HG02885 (cell line): Measurements from ENCODE around the gene FFAR4.
A peak's percentile ranks its signal among the peaks of the same experiment; 100 is the strongest.
"Not testable (repeated sequence)": the region's sequence is repeated elsewhere in the genome, so short reads cannot be mapped to it uniquely, and the experiment has no call there.

Experiments used
- ATAC-seq: cut with Tn5 transposase; IDR thresholded peaks from one replicate; pipeline ENCODE4 v1.9.1; 2021; ENCODE audit warnings: mild to moderate bottlenecking; ENCODE audit not compliant: unreplicated experiment, poor library complexity

The FFAR4 gene

DNA sequence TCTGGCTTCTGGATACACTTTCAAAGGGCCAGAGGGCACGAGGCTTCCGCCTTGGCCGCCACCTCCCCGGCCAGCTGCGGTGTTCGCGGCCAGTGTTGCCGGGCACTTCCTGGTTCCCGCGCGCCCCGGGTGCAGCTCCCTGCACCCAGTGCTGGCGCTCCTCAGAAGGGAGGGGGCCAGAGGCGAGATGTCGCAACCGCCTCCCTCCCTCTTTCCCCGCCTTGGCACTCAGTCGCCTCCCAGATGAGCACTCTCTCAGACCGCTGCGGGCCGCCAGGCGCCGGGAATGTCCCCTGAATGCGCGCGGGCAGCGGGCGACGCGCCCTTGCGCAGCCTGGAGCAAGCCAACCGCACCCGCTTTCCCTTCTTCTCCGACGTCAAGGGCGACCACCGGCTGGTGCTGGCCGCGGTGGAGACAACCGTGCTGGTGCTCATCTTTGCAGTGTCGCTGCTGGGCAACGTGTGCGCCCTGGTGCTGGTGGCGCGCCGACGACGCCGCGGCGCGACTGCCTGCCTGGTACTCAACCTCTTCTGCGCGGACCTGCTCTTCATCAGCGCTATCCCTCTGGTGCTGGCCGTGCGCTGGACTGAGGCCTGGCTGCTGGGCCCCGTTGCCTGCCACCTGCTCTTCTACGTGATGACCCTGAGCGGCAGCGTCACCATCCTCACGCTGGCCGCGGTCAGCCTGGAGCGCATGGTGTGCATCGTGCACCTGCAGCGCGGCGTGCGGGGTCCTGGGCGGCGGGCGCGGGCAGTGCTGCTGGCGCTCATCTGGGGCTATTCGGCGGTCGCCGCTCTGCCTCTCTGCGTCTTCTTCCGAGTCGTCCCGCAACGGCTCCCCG lies at the start of gene FFAR4:
Gene FFAR4 (plus strand): TSS at position 231 of the 842 bp plus-strand sequence. CDS start 56 bp downstream, at position 287.
- ATAC-seq: no peak

DNA sequence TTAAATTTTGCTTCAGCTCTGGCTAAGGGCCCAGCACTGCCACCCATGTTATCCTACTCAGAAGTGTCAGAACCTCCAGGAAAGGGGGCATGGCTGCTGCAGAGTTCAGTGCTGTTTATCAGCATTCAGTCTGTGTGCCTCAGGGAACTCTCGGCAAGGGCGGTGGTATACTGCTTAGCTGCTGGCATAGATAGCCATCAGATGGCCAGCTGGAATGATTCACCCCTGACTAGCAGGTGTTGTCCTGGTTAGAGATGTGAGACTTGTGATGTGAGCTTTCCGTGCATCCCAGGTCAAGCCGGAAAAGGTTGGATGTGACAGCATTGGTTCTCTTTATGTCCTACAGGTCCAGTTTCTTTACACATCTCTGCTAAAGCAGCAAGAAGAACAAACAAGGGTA lies 47.9 kb upstream of the FFAR4 start:
- ATAC-seq: no peak

DNA sequence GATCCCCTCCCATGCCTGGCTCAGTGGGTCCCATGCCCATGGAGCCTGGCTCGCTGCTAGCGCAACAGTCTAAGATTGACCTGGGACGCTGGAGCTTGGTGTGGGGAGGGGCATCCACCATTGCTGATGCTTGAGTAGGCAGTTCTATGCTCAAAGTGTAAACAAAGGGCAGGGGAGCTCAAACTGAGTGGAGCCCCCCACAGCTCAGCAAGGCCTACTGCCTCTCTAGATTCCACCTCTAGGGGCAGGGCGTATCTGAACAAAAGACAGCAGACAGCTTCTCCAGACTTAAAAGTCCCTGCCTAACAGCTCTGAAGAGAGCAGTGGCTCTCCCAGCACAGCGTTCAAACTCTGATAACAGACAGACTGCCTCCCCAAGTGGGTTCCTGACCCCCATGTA lies 31.2 kb upstream of the FFAR4 start:
- no peak for ATAC-seq

DNA sequence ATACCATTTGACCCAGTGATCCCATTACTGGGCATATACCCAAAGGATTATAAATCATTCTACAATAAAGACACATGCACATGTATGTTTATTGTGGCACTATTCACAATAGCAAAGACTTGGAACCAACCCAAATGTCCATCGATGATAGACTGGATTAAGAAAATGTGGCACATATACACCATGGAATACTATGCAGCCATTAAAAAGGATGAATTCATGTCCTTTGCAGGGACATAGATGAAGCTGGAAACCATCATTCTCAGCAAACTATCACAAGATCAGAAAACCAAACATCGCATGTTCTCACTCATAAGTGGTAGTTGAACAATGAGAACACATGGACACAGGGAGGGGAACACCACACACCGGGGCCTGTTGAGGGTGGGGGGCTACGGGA lies 25.6 kb upstream of the FFAR4 start:
- not testable (repeated sequence) for ATAC-seq

DNA sequence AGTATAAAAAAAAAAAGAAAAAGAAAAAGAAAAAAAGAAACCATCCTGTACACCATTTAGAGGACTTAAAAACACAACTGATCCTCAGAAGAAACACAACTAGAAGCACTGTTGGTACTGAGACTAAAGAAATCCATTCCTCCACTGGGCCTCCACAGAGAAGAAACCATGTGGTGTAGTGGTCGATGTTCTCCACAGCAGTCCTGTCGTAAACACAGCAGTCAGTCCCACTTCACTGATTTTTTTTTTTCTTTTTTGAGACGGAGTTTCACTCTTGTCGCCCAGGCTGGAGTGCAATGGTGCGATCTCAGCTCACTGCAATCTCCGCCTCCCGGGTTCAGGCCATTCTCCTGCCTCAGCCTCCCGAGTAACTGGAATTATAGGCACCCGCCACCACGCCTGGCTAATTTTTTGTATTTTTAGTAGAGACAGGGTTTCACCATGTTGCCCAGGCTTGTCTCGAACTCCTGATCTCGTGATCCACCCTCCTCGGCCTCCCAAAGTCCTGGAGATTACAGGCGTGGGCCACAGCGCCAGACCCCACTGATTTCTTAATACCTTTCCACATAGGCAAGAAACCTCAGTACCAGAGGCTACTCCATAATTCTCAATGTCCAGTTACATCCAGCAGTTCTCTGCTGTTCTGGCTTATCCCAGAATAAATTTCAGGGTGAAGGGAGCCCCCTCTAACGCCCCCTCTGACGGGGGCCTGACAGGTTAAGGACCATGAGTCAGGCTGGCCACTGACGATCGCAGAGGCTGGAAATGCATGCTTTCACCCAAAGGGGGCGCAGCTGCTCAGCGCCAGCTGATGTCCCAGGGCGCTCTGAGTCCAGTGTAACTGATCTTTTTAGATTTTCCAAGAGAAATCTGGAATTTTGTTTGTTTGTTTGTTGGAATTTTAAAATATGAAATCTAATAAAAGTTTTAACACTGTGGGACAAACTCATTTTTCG lies 24.8 kb upstream of the FFAR4 start:
- ATAC-seq: no peak

DNA sequence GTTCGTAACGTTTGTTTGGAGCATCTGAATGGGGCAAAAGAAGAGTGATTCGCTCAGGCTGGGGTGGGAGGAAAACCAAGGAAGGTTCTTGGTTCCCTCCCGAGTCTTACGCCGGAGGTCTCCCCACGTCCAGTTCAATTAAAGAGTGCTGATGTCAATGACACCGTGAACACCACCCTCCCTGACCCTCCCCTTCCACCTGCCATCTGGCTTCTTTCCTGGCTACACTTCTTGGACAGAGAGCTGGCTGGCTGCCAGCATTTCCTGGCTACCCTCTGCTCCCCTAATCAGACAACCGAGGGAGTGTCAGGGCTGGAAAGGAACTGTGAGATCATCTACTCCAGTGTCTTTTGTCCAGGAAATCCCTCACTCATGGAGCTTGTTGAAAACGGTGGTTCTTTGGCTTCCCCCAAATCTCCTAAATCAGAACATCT lies 24.1 kb upstream of the FFAR4 start:
- ATAC-seq: no peak

DNA sequence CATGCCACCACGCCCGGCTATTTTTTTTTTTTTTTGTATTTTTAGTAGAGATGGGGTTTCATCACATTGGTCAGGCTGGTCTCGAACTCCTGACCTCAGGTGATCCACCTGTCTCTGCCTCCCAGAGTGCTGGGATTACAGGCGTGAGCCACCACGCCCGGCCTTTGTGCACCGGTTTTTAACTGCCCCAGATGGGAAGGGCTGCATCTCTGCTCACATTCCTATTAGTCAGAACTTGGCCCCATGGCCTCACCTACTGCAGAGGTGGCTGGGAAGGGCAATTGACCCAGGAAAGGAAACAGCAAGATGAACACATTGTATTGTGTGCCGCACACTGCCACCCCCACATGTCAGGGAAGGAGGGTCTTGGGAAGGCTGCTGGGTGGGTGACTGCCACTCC lies 19.5 kb upstream of the FFAR4 start:
- not testable (repeated sequence) for ATAC-seq

DNA sequence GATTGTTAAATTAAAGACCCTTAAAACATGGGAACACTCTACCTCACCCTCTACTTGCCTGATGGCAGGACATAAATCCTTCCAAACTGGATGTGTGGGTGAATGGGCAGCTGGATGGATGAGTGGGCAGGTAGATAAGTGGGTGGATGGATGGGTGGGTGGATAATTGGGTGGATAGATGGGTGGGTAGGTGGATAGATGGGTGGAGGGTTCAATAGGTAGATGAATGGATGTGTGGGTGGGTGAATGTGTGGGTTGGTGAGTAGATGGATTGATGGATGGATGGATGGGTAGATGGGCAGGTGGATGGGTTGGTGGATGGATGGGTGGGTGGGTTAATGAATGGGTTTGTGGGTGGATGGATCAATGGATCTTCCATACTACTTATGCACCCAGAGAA lies 18.9 kb upstream of the FFAR4 start:
- ATAC-seq: no peak

DNA sequence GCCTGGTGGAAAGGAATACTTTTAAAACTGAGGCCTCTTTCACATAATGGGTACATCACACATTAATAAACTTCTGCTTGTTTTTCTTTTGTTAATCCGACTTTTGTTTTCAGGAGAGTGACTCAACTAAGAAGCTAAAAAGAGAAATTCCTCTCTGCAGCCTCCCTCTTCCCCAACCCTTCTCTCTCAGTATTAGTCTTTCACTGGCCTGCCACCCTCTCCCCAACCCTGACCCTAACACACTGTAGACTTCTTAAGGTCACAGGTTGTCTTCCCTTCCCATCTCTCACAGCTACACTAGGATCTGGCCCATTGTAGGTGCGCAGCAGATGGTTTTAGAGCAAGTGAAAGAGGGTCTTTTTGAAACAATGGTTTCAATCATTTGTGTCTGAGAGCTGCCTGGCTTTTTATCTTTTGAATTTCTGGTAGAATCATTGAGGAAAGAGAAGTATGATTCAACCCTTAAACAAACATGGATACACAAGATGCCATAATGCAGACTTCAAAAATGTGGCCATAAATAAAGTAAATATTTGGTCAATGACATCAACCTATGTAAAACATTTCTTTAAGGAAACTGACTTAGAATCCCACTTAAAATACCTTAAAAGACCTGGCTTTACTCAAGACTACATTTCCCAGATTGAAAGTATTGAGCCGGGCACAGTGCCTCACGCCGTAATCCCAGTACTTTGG lies 17.9 kb upstream of the FFAR4 start:
- no peak for ATAC-seq

DNA sequence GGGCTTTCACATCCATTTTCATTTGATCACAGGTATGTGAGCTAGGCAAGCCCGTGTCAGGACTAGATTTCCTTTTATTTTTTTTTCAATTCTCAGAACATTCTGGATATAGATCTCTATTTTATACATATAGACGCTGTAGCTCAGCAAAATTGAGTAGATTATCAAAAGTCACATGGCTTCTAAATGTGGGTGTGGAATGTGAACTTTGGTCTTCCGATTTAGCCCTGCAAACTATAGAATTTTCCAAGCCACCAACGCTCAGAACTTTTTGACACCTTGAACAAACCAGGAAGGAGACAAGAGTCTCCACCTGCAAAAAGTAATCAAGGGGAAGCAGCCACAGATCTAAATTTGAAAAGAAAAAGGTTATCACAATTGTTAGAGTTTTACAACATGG lies 15.9 kb upstream of the FFAR4 start:
- no peak for ATAC-seq

DNA sequence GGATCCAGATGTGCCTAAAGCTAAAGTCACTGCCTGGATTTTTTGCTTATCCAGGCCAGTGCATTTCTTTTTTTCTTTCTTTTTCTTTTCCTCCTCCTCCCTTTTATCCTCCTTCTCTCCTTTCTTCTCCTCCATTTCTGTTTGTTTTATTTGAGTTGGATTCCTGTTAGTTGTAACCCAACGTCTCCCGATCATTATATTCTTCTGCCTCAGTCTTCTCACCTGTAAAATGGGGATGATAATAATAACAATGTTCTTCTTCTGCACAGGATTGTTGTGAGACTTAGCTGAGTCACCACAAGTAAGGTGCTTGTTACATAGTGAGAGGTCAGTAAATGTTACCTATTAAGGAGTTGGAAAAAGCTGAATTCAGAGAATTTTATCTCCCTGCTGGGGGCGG lies 13.7 kb upstream of the FFAR4 start:
- no peak for ATAC-seq

DNA sequence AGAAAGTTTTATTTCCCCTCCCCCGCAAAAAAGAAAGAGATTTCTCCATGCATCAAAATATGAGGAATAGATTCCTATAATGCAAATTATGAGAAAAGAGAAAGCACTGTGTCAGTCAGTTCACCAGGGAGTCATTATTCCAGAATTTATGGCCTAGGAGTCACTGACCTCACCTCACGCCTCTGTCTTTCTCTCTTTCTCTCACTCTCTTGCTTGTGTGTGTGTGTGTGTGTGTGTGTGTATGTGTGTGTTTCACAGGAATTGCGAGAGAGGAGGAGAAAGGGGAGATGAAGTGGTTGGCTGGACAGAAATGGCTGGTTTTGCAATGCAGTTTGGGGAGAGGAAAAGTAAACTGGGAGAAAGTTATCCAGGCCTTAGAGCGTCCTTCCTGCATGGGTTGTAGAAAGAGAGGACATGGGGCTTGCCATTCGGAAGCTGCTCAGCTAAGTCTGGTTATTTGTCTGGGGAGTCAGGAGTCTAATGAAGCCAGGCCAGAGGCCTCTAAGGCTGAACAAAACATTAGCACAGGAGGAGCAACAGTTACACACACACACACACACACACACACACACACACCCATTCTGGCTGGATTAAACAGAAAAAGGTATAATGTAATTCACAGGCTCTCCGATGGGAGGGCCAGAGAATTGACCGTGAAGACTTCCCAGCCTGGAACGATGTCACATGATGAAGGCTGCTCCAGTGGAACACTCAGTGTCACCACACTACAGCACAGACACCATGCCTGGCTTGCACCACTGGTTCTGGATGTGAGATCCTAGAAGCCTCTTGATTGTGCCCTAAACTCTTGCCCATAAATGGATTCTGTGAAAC lies 12.8 kb upstream of the FFAR4 start:
- ATAC-seq: no peak

DNA sequence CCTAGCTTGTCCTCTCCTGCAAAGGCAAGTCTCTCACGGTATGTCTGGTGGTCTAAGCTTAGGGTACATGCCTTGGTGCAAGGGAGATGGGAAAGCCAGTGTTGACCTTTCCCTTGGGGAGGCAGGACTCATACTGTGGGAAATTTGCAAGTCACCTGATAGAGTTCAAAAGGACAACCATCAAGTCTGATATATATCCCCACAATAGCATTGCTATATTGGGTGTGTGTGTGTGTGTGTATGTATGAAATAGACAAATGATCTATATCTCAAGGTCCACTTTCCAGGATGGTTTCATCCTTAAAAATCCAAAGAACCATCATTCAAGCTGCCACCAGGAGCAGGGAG lies 12.2 kb upstream of the FFAR4 start:
- ATAC-seq: no peak

DNA sequence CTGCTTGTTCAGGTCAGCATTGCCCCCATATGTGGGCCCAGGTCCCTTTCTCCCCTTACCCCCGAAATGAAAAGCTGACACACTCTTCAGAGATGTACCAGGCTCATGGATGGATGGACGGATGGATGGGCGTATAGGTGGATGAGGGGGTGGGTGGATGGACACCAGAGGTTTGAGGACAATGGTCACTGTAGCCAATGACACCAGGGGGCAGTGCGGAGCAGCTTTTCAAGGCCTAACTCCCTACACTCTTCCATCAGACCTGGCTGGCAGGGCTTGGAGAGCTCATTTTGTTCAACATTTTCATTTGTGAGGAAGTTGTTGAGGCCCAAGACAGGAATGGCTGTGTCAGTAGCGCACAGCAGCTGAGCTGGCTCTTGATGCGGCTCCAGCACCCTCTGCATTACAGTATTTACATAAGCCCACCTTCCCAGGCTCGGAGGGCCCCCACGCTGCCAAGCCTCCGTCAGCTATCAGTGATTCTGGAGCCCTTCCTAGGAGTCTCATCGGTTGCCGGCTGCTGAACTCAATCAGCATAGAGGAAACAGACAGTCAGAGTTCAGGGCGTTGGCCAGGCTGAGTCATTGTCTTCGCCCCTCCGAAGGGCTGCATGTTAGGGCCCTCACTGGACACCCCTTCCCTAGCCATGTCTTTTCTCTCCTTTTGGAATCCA lies 11.6 kb upstream of the FFAR4 start:
- peak; percentile 61 for ATAC-seq

DNA sequence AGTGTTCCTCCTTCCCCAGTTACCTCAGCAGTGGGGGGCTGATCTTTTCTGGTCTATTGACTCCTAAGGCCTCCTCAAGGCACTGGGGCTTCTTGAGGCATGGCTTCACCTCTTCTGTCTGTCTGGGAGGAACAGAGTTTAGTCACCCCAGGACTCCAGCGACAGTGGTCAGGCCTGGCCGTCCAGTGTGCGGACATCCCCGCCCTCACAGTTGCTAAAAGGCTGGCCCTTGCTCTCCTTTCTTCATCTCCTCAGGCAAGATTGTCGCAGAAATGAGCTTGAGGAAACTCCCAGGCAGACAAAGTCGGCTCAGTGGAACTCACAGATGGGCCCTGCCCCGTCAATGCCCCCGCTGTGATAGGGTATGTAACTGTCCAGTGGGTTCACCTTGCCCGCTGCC lies 7.0 kb upstream of the FFAR4 start:
- ATAC-seq: no peak

DNA sequence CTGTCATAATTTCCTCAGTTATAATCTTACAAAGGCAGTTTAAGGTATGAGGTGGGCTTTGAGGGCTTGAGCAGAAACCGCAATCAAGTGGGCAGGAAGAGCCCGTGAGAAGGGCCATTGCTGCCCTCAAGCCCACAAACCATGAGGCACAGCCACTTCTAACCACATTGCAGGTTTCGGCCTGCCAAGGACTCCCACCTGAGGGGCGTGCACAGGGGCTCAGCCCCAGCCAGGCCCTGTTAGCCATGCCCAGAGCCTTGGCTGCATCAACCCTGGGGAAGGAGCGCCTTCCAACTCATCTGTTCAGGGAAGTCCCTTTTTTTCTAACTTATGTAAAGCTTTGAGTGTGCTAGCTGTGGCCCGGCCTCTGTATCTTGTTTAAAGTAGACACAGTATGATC lies 5.9 kb upstream of the FFAR4 start:
- no peak for ATAC-seq

DNA sequence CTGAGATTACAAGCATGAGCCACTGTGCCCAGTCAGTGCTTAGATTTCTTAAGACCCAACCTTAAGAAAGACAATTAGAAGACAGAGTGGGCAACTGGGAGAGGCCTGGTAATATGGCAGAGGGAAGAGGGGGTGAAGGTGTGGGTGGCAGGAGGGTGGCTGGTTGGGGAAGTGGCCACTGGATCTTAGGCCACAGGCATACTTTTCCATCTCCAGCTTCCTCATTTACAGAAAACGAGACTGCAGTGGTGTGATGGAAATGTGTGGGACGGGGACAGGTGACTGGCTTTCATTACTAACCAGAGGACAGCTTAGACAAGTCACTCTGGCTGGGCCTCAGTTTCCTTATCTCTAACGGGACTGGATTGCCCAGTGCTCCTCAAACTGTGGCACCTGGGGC lies 1.0 kb upstream of the FFAR4 start:
- ATAC-seq: no peak

DNA sequence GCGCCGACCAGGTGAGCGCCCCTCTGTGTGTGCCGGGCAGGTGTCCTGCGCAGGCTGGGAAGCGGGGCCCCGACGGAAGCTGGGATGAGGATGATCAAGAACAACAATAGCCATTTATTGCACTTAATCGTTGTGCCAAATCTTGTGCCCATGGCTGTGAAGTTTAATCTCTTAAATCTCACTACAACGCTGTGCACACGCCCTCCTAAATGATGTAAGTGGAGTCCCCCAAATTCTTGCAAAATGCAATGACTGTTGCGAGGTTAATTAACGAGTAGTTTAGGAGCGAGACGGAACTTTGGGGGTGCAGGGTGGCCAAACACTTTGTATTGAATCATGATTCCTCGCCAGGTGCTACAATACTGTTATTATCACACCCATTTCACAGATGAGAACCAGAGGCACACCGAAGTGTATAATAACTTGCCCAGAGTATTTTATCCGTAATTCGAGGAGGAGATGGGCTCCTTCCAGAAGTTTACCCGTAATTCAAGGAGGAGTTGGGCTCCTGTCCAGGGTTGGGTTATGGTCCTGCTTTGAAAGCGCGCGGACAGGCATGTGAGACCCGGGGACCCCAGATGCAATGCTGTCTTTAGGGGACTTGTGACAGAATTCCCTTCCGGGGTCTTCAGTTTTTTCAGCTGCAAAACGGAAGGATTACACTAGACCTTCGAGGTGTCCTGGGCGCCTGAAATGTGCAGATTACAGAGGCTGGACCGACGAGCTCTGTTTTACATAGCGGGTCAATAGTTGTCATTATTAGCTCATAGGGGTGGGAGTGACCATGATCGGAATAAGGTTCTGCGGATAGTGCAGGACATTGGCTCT lies 1.0 kb downstream of the FFAR4 start:
- no peak for ATAC-seq

DNA sequence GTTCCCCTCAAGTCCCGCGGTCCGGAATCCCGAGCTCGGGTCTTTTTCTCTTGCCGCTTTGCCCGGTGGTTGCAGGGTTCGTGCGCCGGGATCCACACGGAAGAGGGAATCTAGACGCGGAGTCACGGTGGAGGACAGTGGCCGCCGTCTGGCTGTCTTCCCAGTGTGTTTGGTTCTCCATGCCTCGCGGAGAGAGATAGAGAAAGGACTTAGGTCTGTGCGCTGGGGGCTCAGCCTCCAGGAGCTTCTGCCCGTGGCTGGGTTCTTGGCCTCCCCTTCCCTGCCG lies 1.6 kb downstream of the FFAR4 start:
- ATAC-seq: no peak
